Measurements from ENCODE around the gene XYLT1.

Gene XYLT1

GRCh38 chr16:17245776-17246175 is 225.0 kb downstream of the XYLT1 start:
- DNase-seq, result no peak

GRCh38 chr16:17244872-17245551 is 225.7 kb downstream of the XYLT1 start:
- DNase-seq, result no peak

GRCh38 chr16:17241264-17241835 is 229.4 kb downstream of the XYLT1 start:
- no peak for DNase-seq

GRCh38 chr16:17238285-17239028 is 232.3 kb downstream of the XYLT1 start:
- no peak for DNase-seq

DNA sequence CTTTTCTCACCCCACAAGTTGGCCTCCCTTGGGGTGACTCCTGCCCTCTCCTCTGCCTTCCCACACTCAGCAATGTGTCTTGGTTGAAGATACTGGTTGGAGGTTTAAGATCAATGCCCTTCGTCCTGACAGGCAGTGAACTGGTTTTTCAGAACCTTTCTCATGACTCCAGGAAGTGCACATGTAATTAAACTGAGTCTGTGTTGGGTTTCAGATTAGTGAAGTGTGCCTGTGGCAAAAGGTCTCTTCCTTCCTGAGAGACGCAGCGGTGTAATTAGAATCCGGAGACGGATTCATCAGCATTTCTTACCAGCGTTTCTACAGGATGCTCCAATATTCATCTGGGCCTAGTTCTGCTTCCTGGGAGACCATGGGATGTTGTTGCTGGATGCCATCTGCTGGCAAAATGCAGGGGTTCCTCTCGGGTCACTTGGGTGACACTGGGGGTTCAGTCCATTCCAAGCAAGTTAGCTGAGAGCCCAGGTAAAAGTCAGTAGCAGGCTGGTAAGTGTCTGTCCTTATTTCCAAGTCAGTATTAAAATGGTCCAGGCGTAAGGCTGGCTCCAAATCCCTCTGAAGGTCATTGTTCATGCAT is 233.3 kb downstream of the XYLT1 start:
- DNase-seq, result no peak

- DNase-seq, result no peak
These were observed 235.5 kb downstream of the XYLT1 start for GRCh38 chr16:17235147-17235815.

GRCh38 chr16:17233318-17234002 is 237.3 kb downstream of the XYLT1 start:
- no peak for DNase-seq

DNA sequence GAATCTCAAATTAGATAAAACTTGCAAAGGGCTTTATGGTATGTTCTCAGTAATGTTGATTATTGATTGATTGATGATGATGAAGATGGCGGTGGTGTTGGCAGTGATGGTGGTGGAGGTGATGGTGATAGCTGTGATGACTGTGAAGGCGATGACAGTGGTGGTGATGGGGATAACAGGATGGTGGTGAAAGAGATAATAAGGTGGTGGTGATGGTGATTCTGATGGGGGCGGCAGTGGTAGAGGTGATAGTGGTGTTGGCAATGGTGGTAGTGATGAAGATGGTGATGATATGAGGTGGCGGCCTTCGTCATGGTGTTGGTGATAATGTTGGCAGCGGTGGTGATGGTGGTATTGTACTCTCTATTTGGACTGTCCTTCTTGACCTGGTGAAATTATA is 238.3 kb downstream of the XYLT1 start:
- DNase-seq, result no peak

DNA sequence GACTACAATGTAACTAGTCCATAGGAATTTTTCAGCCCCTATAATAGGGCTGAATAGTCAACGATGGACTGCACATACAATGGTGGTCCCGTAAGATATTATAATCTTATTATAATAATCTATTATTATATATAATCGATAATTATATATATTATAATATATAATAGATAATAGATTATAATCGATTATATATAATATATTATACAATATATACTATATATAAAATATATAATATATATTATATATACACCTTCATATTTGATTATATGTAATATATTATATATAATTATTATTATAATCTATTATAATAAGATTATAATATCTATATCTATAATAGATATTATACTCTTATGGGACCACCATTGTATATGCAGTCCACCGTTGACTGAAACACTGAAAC is 238.8 kb downstream of the XYLT1 start:
- no peak for DNase-seq

DNA sequence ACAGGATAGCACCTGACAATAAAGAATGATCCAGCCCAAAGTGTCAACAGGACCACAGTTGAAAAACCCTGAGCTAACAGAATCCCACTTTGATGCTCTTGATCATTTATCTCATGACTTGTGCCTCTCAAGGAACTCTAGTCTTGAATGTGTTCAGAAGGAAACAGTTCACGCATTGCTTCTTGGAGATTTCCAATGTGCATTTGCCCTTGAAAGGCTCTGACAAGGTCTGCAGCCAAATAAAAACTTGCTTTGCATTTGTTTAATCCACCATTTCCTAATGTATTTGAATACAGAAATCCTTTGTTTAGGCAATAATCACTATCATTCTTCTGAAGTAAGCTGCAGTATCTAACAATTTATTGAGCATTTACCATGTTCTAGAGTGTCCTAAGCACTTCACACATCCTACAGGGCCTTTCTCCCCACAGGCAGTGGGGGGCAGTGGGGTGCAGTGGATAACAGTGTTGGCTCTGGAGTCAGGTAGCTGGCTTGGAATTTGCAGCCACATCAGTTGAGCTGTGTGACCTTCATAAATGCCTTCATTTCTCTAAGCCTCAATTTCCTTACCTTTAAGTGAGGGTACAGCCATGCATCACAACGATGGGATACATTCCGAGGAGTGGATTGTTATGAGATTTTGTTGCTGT is 239.7 kb downstream of the XYLT1 start:
- no peak for DNase-seq

- no peak for DNase-seq
These were observed 241.0 kb downstream of the XYLT1 start for GRCh38 chr16:17229766-17230165.

GRCh38 chr16:17229131-17229530 is 241.6 kb downstream of the XYLT1 start:
- no peak for DNase-seq

DNA sequence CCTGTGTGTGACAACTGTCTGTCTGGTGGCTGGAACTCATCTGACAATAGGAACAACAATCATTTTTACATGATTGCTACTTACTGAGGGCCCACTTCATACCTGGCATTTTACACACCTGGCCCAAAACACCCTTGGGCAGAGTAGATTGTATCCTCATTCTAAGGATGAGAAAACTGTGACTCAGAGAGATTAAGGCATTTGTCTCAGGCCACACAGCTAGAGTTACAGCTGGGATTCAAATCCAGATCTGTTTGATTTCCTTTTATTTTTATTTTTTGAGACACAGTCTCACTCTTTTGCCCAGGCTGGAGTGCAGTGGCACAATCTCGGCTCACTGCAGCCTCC is 242.1 kb downstream of the XYLT1 start:
- no peak for DNase-seq

GRCh38 chr16:17228048-17228707 is 242.6 kb downstream of the XYLT1 start:
- DNase-seq, result no peak

- DNase-seq, result no peak
These were observed 243.5 kb downstream of the XYLT1 start for GRCh38 chr16:17227278-17227677.

DNA sequence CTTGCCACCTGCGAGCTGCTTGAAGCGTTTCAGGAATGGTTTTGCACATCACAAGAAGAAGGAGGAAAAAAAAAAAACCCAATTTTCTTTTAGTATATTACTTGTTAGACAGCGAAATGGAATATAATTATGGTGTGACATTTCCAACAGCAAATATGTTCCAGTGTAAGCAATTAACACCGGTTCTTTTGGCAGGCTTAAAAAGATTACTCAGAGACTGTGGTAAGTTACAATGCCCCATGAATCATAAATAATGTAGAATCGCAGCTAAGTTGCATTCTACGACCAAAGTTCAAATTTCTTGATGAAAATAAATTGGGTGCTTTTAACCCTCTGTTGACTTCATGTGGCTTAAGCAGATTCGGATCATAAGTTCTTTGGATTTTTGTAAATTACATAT is 245.2 kb downstream of the XYLT1 start:
- no peak for DNase-seq

- DNase-seq, result no peak
These were observed 245.9 kb downstream of the XYLT1 start for GRCh38 chr16:17224879-17225281.

DNA sequence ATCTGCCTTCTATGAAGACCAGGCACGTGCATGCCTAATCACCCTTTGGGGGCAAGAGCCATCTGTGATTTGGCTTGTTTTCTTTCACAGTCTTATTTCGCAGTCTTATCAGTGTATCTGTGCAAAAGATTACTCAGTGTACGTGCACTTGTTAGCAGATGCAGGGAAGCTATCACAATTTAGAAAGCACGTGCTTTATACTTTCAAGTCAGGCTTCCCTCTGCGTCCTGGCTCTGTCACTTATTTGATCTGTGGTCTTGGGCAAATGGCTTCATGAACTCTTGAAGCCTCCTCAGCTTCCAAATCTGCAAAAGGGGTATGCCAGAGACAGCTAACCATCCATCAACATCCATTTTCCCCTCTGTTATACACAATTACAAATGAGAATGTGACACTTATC is 246.4 kb downstream of the XYLT1 start:
- no peak for DNase-seq

GRCh38 chr16:17223576-17223975 is 247.2 kb downstream of the XYLT1 start:
- no peak for DNase-seq

DNA sequence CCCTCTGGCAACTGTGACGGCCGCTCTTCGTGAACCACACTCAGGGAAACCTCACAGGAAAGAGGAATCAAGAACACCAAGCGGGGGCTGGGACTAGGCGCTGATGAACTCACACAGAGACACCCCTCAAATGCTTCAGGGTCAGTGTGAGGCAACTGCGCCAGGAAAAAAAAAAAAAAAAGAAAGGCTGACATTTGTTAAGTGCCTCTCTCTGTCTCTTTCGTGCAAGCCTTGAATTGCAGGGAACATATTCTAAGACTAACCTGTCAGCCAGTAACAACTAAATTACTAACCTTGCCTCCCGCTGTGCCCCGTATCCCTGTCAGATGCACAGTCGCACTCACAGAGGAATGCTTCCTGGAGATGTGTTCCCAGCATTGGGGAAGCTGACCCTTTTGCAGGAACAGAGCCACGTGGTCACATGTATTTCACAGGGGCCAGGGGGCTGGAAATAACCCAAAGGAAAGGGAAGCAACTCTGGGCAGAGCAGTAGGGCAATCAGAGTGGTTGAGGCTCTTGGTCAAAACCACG is 247.8 kb downstream of the XYLT1 start:
- DNase-seq, result no peak

DNA sequence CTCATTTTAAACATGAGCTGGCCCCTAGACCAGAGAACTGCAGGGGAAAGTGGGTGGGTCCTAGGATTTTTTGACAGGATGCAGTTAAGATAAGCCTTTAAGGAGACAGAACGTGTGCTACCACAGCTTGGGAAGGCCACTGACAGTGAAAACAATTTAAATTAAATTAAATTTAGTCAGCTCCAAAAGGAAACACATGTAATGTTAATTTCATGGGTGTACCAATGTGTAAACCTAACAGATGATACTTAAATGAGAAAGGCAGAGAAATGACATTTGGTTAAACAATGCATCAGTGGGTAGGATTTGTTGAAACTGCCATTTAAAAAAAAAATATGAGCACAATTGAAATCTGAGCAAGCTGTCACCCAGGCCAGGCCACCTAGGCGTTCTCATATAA is 250.8 kb downstream of the XYLT1 start:
- no peak for DNase-seq

DNA sequence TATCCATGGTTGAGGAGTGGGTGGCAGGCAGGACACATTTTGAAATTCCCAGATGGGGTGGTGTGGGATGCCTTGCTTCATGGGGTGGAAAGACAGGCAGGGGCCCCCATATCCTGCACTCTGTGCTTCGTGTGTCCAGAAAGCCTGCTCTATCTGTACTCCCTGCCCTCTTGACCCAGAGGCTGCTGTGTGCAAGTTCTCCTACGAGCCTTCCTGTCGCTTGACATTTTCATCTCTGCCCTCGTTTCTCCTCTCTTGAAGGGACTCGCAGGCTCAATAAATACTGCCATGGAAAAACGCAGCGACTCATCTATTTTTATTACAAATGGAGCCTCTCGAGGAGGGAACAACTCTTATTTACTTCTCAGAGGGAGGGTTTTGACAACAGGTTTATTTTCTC is 254.8 kb downstream of the XYLT1 start:
- no peak for DNase-seq
